T-cell (primary cell): Measurements from ENCODE around the gene SLC49A4. TPM values are rescaled to one million over a fixed set of nuclear protein-coding genes. Genes with fewer than 3 reads are reported as not detected.

Experiments used
- ATAC-seq, 4 experiments: fragments of 200-7000 bp in 3 of 4; fragments of 150-1000 bp in 1 of 4; cut with Tn5 transposase; replicated peaks in 1 of 4; 1 replicate in 3 of 4; 2 replicates in 1 of 4; pipeline ENCODE4 v1.10.0; 2021; ENCODE audit warnings: moderate library complexity in 3 of 4, mild to moderate bottlenecking in 2 of 4, moderate number of reproducible peaks in 1 of 4
- CTCF ChIA-PET, 2 donors: fragments of 300-600 bp; sonication (Branson Sonifier 250); formaldehyde crosslinking; loops; one replicate each; lab custom pipeline; 2022; ENCODE audit warnings: antibody characterized with exemption in 2 of 2; lab: Charles Lee
- POLR2A ChIA-PET, 2 donors: fragments of 300-600 bp; sonication (Branson Sonifier 250); formaldehyde crosslinking; loops; one replicate each; lab custom pipeline; 2022; ENCODE audit warnings: antibody characterized with exemption in 2 of 2; lab: Charles Lee
- DNase-seq, 35 experiments: peaks; one replicate each; pipeline versions ENCODE4 v3.0.0 to v3.0.0-alpha.2; 2013 to 2023
- H3K27ac ChIP-seq: one replicate; pipeline ENCODE4 v1.5.1; 2013; ENCODE audit warnings: low read length
- H3K27me3 ChIP-seq, 2 experiments: replicated peaks in 1 of 2; 1 replicate in 1 of 2; 2 replicates in 1 of 2; pipeline versions ENCODE4 v1.6.1 to v1.7.0; 2013; ENCODE audit warnings: low read length in 1 of 2, mixed read lengths in 1 of 2; ENCODE audit not compliant: control insufficient read depth in 2 of 2, insufficient read depth in 2 of 2; ENCODE audit errors: extremely low read depth in 1 of 2
- H3K36me3 ChIP-seq, 2 donors: 1 replicate in 1 of 2; 2 replicates in 1 of 2; pipeline versions ENCODE4 v1.6.1 to v1.7.0; 2013; ENCODE audit warnings: low read length in 1 of 2; ENCODE audit not compliant: control insufficient read depth in 2 of 2, insufficient read depth in 1 of 2; ENCODE audit errors: extremely low read depth in 1 of 2
- H3K4me1 ChIP-seq, 2 experiments: 1 replicate in 1 of 2; 2 replicates in 1 of 2; pipeline versions ENCODE4 v1.6.1 to v1.7.0; 2013; ENCODE audit warnings: low read length in 2 of 2, mixed read lengths in 1 of 2; ENCODE audit not compliant: insufficient read depth in 2 of 2, control insufficient read depth in 1 of 2; ENCODE audit errors: extremely low read depth in 1 of 2
- H3K4me3 ChIP-seq, 2 donors: 1 replicate in 1 of 2; 2 replicates in 1 of 2; pipeline versions ENCODE4 v1.5.1 to v1.7.0; 2013; ENCODE audit warnings: mild to moderate bottlenecking in 2 of 2, low read length in 1 of 2, moderate library complexity in 1 of 2; ENCODE audit not compliant: control insufficient read depth in 1 of 2; ENCODE audit errors: extremely low read depth in 1 of 2
- H3K9me3 ChIP-seq: 2 replicates; pipeline ENCODE4 v1.7.0; 2013
- H3K27ac Mint-ChIP-seq, 2 donors: one replicate each; pipeline ENCODE4 v1.8.0; 2020 to 2021; ENCODE audit warnings: mild to moderate bottlenecking in 2 of 2, mixed read lengths in 2 of 2
- H3K27me3 Mint-ChIP-seq, 2 donors: one replicate each; pipeline ENCODE4 v1.8.0; 2021 to 2022; ENCODE audit warnings: mixed read lengths in 2 of 2
- H3K36me3 Mint-ChIP-seq: one replicate; pipeline ENCODE4 v1.8.0; 2021; ENCODE audit warnings: mixed read lengths
- H3K4me1 Mint-ChIP-seq, 3 donors: one replicate each; pipeline ENCODE4 v1.8.0; 2020 to 2022; ENCODE audit warnings: mixed read lengths in 3 of 3, mild to moderate bottlenecking in 1 of 3
- H3K4me3 Mint-ChIP-seq, 3 donors: one replicate each; pipeline ENCODE4 v1.8.0; 2020 to 2022; ENCODE audit warnings: mild to moderate bottlenecking in 3 of 3, mixed read lengths in 3 of 3, moderate library complexity in 3 of 3
- H3K9me3 Mint-ChIP-seq, 3 donors: one replicate each; pipeline ENCODE4 v1.8.0; 2020 to 2022; ENCODE audit warnings: mixed read lengths in 3 of 3
- WGBS: methylation state at CpG from one replicate; pipeline ENCODE4 v1.1.5; 2013; ENCODE audit warnings: missing lambda C conversion rate; ENCODE audit not compliant: insufficient coverage; 5-methylcytosine and 5-hydroxymethylcytosine counted together
- total RNA-seq, 35 experiments: library from RNA in 6 of 35; stranded (reverse) in 6 of 35; fragments of 120-200 nt in 1 of 35; gene quantifications; one replicate each; pipeline versions ENCODE4 v1.2.1 to v1.2.4 and lab custom pipeline; 2013 to 2026

The SLC49A4 gene
- total RNA-seq, 5 donors from 2014 or later (not counting 1 experiment from before 2014, with no cell fraction given), result 6.6 to 8.3 (median 7.6) TPM

DNA sequence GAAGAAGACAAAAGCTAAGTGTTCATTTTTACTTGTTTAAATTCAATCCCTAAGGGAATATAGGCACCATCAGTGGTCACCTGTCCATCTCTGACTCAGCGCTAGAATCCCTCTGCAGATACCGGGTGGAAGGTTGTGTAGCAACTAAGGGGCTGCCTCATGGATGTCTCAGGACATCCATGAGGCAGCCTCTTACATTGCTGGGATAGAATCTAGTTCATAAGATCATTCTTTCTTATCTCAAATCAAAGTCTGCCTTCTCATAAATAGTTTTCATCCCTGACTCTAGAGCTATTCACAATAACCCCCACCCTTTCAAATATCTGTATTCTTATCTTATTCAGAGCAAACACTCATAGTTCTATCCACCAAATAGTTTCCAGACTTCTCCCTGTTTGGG is 39.4 kb upstream of the SLC49A4 start:
- DNase-seq (no peak), ATAC-seq (no peak)
- H3K9me3 Mint-ChIP-seq, result no peaks in the 10 kb centered on the region
- WGBS, result no CpG with 5 or more reads among the region's 2 CpGs
- Histone ChIP-seq H3K27ac (no peak overlapping the region), H3K4me3 (no peak overlapping the region), H3K4me1 (no peaks in the 10 kb centered on the region), H3K9me3 (no peaks in the 10 kb centered on the region), H3K36me3 (peaks cover 2 to 39% of the 10 kb centered on the region in 2 donors), H3K27me3 (no peaks in the 10 kb centered on the region)
- ChIA-PET CTCF (interaction anchor here (0.5 to 1.5 kb wide), 10 partner anchors 11 to 357 kb away, joined by 3 to 7 read pairs (median 4); partner anchors contain the start of gene SEMA5B (in 1 of the 2)), POLR2A (interaction anchor here in 1 of 2 donors (0.6 kb wide), 1 partner anchor 9 kb away, joined by 3 read pairs; no protein-coding TSS in a partner anchor)
- H3K4me3 Mint-ChIP-seq, result no peak overlapping the region
- H3K36me3 Mint-ChIP-seq, result peaks cover 54% of the 10 kb centered on the region
- no peaks in the 10 kb centered on the region for H3K4me1 Mint-ChIP-seq
- no peak overlapping the region for H3K27ac Mint-ChIP-seq
- no peaks in the 10 kb centered on the region for H3K27me3 Mint-ChIP-seq

DNA sequence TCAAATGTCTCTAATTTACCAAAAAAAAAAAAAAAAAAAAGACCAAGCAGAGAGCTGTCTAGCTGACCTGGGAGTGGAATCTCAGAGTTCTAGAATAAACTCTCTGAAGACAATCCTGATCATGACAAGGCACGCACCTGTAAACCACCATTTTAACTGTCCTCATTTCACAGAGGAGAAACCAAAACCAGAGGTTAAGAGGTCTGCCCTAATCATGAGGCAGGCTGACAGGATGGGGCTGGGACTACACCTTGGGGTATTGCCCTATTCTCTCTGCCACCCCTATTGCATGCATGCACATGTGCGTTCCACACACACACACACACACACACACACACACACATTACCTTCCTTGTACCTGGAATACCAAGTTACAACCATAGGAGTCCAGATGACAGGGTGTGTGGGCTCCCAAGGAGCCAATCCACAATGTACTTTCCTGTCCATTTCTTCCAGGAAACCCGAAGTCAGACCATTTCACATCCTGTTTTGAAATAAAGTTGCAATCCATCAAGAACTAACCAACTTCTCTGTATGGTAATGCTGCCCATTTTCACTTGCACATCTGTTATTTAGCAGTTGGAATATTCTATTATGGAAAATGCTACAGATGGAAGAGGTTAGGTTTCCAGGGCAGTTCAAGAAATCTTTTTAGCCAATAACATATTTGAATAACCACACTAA is 35.9 kb upstream of the SLC49A4 start:
- H3K4me1 ChIP-seq, result no peaks in the 10 kb centered on the region
- WGBS, result 100% methylated on average over 2 of the region's 3 CpGs
- DNase-seq (no peak), ATAC-seq (no peak)
- H3K9me3 ChIP-seq, result no peaks in the 10 kb centered on the region
- H3K4me3 Mint-ChIP-seq, result no peak overlapping the region
- H3K9me3 Mint-ChIP-seq, result no peaks in the 10 kb centered on the region
- peaks cover 42% of the 10 kb centered on the region for H3K36me3 Mint-ChIP-seq
- peaks cover 3 to 18% of the 10 kb centered on the region in 2 donors for H3K36me3 ChIP-seq
- CTCF ChIA-PET, result interaction anchor here in 1 of 2 donors (0.6 kb wide), 1 partner anchor 31 kb away, joined by 3 read pairs; no protein-coding TSS in a partner anchor
- POLR2A ChIA-PET, result interaction anchor here in 1 of 2 donors (0.6 kb wide), 1 partner anchor 46 kb away, joined by 3 read pairs; no protein-coding TSS in a partner anchor
- no peaks in the 10 kb centered on the region for H3K4me1 Mint-ChIP-seq
- no peaks in the 10 kb centered on the region for H3K27me3 ChIP-seq
- no peak overlapping the region for H3K4me3 ChIP-seq
- no peak overlapping the region for H3K27ac ChIP-seq
- H3K27me3 Mint-ChIP-seq, result no peaks in the 10 kb centered on the region
- no peak overlapping the region for H3K27ac Mint-ChIP-seq

DNA sequence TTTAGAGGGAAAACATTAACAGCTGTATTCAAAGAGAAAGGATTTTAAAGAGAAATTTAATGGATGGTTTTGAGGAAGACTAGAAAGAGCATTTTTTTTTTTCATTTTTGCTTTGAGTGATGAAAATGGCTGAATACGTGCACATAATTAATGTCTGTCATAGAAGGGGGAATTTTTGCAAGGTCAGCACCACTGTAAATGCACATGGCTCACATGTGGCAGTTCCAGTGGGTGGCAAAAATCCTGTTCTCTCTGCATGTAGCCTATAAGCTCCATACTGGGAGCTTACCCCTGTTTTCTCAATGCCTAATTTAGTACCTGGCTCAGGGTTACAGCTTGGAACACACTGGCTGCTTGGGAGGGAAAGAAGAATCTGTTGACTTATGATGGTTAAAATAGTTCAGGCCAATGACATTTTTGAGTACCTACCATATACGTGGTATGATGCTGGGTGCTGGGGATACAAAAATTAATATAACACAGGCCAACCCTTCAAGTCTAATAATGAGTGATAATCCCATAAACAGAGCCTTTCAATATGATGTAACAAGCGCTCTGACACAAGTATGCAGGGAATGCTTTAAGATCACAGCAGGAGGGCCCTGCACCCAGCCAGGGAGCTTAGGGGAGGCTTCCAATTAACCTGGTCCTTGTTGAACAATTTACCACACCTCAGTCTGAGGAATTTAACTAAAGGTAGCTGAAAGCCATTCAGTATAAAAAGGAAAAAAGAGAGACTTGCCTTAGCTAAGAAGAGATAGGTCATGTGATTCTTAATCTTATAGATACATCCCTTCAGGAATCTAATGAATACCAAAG is 34.2 kb upstream of the SLC49A4 start:
- Histone ChIP-seq H3K27me3 (no peaks in the 10 kb centered on the region), H3K27ac (no peak overlapping the region), H3K9me3 (no peaks in the 10 kb centered on the region), H3K4me3 (no peak overlapping the region), H3K36me3 (peaks cover 3 to 10% of the 10 kb centered on the region in 2 donors), H3K4me1 (no peaks in the 10 kb centered on the region)
- no peaks in the 10 kb centered on the region for H3K27me3 Mint-ChIP-seq
- H3K9me3 Mint-ChIP-seq, result no peaks in the 10 kb centered on the region
- H3K27ac Mint-ChIP-seq, result no peak overlapping the region
- H3K4me3 Mint-ChIP-seq, result no peak overlapping the region
- H3K4me1 Mint-ChIP-seq, result no peaks in the 10 kb centered on the region
- ATAC-seq (no peak), DNase-seq (no peak)
- CTCF ChIA-PET, result interaction anchor here (0.6 to 0.7 kb wide), 2 partner anchors 8 to 33 kb away, joined by 3 read pairs; no protein-coding TSS in a partner anchor
- peaks cover 38% of the 10 kb centered on the region for H3K36me3 Mint-ChIP-seq
- WGBS, result no CpG with 5 or more reads among the region's 3 CpGs
- POLR2A ChIA-PET, result interaction anchor here in 1 of 2 donors (0.6 kb wide), 1 partner anchor 48 kb away, joined by 6 read pairs; no protein-coding TSS in a partner anchor

DNA sequence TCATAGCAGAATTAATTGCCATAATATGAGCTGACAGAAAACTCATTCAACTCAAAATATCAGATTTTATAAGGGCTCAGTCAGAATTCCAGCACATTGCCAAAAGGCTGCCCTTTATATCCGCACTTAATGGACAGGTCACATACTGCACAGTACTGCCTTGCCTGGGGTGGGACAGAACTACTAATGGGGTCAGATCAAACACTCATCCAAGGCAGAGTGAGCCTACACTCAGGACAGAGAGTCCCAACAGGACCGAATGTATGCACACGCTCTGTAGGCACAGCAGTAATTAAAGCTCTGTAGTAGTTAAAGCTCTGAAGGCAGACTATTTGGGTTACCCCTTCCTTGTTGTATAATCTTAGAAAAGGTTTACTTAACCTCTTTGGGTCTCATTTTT is 28.4 kb upstream of the SLC49A4 start:
- Histone ChIP-seq H3K27me3 (no peaks in the 10 kb centered on the region), H3K4me3 (no peak overlapping the region), H3K36me3 (peaks cover 0 to 16% of the 10 kb centered on the region in 2 donors), H3K9me3 (no peaks in the 10 kb centered on the region), H3K4me1 (no peaks in the 10 kb centered on the region), H3K27ac (no peak overlapping the region)
- 100% methylated on average over 1 of the region's 3 CpGs for WGBS
- Mint-ChIP-seq H3K4me3 (no peak overlapping the region), H3K9me3 (no peaks in the 10 kb centered on the region), H3K36me3 (peaks cover 51% of the 10 kb centered on the region), H3K4me1 (no peaks in the 10 kb centered on the region), H3K27me3 (no peaks in the 10 kb centered on the region), H3K27ac (no peak overlapping the region)
- CTCF ChIA-PET, result interaction anchor here in 1 of 2 donors (0.5 kb wide), 1 partner anchor 15 kb away, joined by 3 read pairs; no protein-coding TSS in a partner anchor
- ATAC-seq (no peak), DNase-seq (no peak)
- POLR2A ChIA-PET, result no interaction called here

DNA sequence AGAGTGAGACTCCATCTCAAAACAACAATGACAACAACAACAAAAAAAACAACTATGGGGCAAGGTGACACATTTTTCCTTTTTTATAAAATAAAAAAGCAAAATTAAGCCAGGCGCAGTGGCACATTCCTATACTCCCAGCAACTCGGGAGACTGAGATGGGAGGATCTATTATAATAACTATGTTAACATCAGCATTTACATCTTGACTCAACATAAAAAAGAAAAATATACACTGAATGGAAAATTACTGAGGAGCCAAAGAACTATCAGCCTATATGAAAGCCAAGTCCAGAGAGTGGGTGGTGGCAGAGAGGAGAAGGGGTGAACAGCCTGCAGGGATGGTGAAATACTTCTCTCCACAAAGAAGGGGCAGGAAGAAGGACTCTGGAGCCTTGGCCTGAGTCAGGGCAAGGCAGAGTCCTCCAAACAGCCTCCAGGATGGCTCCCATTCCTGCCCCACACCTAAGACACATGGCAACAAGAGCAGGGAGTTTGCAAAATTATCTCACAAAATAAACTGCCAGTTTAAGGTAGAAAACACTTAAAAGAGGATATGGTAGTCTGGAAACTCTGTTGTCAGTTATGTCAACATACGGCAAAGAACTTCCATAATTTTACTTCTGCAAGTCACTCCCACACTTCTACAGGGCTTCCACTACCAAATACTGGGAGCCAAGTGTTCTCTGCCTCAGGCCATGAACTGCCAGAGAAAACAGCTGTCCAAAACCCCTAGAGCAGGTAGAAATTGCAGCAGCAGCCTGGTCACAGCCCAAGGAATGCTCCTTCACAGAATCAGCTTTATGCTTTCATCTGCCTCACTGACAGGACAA is 27.1 kb upstream of the SLC49A4 start:
- H3K4me3 Mint-ChIP-seq, result no peak overlapping the region
- DNase-seq (no peak), ATAC-seq (no peak)
- H3K27me3 Mint-ChIP-seq, result no peaks in the 10 kb centered on the region
- H3K4me3 ChIP-seq, result no peak overlapping the region
- H3K9me3 Mint-ChIP-seq, result no peaks in the 10 kb centered on the region
- WGBS, result no CpG with 5 or more reads among the region's 3 CpGs
- peaks cover 0 to 16% of the 10 kb centered on the region in 2 donors for H3K36me3 ChIP-seq
- no peaks in the 10 kb centered on the region for H3K9me3 ChIP-seq
- no peaks in the 10 kb centered on the region for H3K27me3 ChIP-seq
- no peaks in the 10 kb centered on the region for H3K4me1 Mint-ChIP-seq
- no peak overlapping the region for H3K27ac ChIP-seq
- H3K36me3 Mint-ChIP-seq, result peaks cover 40% of the 10 kb centered on the region
- no peak overlapping the region for H3K27ac Mint-ChIP-seq
- CTCF ChIA-PET, result no interaction called here
- POLR2A ChIA-PET, result no interaction called here
- H3K4me1 ChIP-seq, result no peaks in the 10 kb centered on the region
